NK-92 (cell line): ENCODE results near the gene RER1.

ENCODE experiments used
- DNase-seq: peaks from one replicate; lab custom pipeline; 2025; ENCODE audit not compliant: unreplicated experiment; lab: John Stamatoyannopoulos, UW

RER1 gene

DNA sequence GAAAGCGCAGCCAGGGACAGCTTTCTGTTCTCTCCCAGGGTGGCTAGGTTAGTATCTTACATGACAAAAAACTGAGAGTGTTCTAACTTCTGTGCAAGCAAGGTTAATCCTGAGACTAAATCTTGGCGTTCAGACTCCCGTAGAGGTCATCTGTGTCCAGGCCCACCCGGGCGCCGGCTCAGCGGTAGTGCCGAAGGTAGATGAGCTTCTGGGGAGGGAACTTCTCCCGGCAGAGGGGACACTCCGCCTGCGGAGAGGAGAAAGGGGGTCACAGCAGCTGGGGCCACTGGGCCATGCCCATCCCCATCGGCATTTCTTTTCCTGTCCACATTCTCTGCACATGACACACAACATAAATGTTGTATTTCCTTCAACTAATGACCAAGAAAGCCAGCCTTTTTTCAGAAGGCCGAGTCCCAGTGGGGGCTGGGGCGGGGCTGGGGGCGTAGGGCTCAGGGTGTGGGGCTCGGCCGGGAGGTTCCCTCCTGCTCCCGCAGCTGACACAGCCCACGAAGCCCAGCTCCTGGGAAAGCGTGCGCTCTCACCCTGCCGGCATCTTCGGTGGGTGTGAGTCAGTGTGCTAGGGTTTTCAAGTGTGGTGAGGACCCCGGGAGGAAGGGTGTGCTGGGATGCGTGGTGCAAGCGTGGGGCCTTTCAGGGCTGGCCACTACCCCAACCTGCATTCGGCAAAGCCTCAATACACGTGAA lies 14.1 kb downstream of the RER1 start:
- no peak for DNase-seq

DNA sequence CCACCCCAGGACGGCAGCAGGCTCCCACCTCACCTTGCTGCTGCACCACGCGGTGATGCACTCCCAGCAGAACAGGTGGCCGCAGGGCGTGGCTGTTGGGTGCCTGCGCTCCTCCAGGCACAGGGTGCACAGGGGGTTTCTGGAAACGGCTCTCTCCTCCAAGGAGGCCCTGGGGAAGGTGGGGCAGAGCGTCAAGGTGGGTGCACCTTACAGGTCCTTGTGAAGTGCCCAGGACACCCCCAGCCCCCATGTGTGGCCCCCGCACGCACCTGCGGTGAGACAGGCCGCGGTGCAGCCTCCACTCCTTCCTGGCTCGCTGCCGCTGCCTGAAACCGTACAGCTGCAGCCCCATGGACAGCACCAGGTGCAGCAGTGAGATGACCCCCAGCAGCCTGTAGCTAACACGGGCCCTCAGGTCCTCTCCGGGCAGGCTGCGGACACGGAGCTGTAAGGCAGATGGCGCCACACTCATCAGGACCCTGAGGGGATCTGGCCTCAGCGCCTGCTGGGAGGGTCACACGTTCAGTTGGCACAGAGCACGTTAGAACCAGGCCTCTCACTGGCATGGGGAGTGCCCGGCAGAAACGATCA lies 14.9 kb downstream of the RER1 start:
- DNase-seq = no peak

DNA sequence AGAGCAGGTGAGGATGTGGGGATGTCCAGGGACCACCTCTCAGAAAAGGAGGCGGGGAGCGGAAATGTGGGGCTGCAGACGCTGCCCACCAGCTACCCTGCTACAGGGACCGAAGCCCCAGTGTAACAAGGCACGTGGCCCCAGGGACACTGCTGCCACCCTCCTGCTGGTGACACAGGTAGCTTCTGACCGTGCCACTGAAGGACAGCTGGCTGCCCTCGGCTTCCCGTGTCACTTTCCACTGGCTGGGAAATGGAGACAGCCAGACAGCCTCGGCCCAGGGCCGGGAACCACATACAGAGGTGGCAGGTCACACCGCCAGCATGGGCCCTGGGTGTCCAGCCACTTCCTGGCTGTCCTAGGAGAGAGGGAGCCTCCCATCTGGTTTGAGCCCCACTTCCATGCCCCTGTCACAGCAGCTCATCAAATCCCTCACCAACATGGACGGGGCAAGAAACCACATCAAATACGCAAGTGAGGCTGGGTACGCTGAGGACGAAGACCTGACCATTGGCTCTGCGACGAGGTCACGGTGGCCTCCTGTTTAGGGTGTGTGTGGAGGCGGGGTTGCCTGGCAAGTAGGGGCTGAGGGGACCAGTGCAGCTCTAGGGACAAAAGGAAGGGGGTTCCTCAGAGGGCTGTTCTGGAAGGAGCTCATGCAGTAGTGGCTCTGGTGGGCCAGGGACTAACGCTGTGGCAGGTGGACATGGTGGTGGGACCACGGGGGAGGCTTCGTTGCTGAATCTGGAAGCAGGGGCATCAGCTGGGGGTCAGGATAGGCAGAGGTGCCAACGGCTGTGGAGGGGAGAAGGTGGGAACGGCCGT lies 15.7 kb downstream of the RER1 start:
- DNase-seq = no peak

DNA sequence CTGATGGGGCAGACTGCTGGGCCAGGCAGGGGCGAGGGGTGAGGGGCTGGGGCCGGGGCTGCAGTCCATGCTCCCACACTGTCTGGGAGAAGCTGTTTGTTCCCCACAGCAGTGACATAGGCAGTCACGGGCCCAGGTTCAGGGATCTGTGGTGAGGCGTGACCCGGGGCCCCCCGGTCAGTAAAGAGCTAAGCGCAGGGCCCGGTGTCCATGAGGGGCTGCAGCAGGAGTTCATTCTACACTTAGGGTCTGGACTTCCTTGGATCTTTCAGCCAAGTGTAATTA lies 16.3 kb downstream of the RER1 start:
- DNase-seq = no peak

DNA sequence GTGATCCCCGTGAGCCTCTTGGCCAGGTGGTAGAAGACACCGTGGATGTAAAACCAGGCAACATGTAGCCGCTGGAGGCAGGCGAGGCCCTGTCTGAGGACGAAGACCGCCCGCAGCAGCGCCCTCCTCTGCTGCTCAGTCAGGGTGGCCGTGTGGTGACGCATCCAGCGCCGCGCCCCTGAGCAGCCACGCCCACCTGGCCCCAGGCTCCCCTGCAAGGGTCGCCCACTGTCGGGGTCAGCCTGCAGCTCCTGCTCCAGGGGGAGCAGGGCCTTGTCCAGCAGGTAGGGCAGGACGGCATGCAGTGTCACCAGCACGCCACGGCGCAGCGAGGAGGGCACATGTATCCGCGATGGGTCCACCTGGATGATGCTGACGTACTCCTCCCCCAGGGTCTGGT lies 16.8 kb downstream of the RER1 start:
- DNase-seq = no peak

DNA sequence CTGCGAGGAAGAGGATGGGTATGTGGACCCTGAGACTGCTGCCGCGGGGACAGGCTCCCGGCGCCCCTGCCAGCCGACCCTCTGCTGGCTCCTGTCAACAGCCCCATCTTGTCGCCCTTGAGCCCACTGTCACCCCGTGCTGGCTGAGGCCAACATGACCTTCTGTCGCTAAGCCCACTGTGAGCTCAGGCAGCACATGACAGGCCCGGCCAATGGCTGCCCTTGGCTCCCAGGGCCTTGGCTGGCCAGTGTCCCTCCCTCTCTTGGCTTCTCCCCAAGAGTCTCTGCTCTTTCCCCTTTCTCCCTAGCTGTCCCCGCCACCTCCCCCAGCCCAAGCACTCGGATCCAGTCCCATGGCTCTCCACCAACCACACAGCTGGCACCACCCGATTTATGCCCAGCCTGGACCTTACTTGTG lies 17.2 kb downstream of the RER1 start:
- no peak for DNase-seq

DNA sequence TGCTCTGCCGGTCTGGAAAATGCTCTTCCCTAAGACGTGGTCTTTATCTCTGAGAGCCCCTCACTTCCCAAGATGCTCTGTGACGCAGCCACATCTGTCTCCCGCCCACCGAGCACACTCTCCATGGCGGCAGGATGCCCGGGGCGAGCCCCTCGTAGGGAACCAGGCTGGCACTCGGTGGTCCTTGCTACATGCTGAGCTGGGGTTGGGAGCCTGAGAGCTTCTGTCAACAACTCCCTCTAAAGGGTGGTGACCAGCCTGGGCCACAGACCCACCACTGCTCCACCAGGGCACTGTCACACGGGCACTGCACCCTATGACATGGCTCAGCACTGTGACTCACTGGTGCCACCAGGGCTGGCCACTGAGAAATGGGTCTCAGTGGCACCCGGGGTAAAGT lies 18.1 kb downstream of the RER1 start:
- DNase-seq = no peak

DNA sequence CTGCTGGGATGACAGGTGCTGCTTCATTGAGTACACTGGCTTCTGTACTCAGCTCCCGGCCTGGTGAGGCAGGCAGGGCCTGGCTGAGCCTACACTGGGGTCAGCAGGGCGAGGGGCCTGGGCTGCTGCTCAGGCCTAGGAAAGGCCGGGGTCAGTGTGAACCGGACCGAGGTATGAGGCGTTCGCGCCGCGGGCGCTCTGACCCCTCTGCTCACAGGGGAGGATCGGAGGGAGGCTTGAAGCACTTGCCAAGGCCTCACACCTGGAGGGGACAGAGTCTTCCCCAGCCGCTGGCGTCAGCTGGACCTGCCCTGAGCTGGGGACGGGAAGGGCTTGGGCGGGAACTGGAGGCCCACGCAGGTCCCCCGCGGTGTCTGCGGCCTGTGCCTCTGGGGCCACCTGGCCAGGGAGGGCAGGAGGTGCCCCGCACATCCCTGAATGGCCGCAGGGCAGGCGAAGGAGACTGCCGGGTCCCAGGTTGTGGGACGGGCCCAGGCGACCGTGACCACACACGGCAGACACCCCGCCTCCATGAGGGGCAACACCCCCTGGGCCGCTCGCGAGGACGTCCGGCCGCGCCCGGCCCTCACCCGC lies 20.3 kb downstream of the RER1 start:
- no peak for DNase-seq

DNA sequence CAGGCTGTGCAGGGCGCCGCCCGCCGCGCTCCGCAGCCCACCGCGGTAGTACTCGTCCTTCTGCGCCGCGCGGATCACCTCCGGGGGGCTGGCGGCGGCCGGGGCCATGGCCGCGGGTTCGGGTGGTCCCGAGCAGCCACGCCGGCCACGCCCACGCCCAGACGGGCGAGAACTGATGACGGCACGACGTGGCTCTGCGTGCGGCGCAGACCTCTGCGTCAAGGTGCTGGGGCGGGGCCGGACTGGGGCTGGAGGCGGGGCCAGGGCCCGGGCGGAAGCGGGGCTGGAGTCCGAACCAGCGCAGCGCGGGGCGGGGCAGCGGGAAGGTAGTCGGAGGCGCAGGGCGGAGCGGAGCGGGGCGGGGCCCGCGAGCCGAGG lies 20.7 kb downstream of the RER1 start, which contains the start of gene PEX10:
PEX10 (minus strand) TSS at position 170 of the 378 bp plus-strand sequence; CDS start at position 108, 62 bp downstream.
- DNase-seq = peak; percentile 80

DNA sequence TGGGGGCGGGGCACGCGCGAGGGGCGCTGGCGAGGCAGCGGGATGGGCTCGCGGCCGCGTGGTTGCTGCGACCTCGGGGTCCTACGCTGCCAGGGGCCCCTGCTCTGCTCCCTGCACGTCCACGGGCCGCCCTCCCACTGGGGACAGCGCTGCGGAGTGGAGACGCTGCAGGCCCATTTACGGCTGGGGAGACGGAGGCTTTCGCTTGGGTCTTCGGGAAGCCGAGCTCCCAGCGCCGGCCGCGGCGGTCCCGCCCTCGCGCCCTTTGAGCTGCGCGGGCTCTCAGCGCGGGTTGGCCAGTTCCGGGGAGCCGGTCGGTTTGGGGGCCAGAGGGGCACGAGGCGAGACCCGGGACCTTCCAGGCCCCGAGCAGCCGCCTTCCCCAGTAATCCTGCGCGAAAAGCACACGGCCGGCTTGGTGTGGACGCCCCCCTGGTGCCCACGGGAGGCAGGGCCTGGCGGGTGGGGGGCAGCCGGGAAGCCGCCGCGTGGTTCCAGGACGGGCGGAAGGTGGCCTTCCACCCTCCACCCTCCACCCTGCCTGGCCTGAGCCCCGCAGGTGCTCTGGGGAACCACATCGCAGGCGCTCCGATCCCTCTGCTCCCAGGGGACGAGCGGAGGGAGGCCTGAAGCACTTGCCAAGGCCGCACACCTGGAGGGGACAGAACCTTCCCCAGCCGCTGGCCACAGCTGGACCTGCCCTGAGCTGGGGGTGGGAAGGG lies 21.3 kb downstream of the RER1 start:
- no peak for DNase-seq

DNA sequence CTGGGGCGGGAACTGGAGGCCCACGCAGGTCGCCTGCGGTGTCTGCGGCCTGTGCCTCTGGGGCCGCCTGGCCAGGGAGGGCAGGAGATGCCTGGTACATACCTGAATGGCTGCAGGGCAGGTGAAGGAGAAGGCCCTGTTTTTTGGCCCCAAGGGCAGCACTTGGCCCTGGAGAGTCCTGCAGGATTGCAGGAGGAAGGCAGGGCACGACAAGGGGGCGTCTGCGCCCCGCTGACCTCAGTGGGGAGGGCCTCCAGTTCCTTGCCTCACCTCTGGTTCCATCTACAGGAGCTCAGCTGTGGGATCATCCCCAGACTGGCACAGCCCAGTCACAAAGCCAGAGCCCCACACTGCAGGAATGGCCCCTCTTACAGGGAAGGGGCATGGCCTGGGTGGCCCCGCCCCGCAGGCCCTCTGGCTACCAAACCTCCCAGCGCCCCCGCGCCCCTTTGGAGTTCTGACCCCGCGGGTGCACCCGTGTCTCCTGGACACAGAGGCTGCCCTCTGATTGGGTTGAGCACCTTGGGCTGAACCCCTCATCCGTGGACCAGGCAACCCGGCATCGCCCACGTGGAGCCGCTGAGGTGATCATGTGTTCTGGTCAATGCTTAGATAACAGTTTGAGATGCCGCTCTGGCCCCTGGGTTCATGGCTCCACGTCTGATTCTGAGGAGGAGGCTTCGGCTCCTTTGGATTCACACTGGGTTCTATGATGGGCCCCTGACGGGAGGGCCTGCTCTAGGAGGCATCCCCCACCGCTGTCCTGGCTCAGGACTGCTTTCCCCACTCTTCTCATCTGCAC lies 22.1 kb downstream of the RER1 start:
- DNase-seq = no peak

DNA sequence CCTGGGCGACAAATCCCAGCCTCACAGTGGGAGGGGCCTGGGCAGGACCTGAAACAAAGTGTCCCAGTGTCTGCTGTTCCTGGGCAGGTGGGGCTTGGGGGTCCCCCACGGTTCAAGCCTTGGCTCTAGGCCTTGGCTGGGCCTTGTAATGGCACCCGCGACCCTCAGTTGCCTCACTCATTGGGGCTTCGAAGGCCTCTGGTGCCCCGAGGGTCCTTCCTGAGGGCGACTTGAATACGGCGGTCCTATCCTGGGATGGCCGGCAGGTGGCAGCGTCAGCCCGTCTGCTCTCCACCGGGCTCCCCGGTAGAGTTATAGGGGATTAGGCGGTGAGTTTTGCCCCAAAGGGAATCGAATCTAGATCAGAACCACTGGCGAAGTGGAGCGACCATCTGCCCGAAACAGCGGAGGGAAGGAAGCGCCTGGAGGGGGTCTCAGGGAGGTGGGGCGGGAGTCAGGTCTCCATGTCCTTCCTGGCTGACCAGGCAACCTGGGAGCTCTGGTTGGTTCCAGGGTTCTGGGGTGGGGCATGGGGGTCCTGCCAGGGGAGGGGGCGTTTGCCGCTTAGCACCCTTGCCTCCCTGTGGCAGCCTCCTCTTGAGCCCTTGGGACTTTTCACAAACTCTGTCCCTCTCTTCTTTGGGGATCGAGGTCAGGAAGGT lies 22.8 kb downstream of the RER1 start:
- peak; percentile 15 for DNase-seq

DNA sequence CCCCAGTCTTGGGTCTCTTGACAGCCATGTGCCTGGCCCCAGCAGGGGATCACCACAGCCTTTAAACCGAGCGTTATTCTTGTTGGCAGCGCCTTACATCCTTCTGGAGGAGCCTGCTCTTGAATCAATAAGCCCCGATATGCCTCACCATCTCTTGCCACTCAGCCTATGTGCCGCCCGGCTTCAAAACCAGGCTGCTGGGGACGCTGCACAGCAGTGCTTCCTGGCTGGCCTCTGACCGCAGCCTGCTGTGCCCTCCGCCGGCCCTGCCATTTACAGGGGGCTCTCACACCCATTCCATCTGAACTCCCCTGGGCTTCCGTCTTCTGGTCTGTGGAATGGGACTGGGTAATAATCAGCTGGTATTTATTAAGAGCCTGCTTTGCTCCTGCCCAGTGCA lies 23.7 kb downstream of the RER1 start:
- no peak for DNase-seq

DNA sequence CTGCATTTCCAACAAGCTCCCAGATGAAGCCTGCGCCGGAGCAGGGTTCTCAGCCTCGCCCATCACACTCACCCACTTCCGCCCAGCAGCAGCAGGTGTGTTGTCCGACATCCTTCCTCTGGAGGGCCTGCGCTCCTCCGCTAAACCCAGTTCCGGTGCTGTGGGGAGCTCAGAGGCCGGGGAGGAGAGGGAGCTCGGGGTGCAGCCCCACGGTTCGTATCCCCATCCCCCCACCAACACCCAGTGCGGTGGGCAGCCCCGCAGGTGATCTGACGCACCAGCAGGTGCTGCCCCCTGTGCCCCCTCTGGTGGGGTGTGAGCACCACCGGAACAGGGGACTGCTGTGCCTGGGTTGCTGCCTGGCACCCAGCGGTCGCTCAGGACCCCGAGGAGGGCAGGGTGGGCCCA lies 24.2 kb downstream of the RER1 start:
- no peak for DNase-seq

DNA sequence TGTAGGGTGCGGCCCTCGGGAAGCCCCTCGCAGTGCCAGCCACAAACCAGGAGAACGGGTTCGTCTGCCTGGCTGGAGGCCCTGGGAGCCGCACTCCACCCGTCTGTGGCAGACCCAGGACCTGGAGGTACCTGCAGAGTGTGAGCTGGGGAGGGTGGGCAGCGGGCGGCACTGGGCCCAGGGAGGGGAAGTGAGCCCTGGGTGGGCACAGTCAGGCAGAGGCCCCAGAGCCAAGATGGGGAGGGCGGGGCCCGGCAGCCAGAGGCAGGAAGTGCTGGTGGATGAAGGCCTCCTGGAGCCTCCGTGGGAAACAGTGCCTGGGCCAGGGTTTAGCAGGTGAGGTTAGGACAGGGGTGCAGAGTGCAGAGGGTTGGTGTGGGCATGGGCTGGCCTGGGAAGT lies 24.8 kb downstream of the RER1 start:
- DNase-seq = no peak

DNA sequence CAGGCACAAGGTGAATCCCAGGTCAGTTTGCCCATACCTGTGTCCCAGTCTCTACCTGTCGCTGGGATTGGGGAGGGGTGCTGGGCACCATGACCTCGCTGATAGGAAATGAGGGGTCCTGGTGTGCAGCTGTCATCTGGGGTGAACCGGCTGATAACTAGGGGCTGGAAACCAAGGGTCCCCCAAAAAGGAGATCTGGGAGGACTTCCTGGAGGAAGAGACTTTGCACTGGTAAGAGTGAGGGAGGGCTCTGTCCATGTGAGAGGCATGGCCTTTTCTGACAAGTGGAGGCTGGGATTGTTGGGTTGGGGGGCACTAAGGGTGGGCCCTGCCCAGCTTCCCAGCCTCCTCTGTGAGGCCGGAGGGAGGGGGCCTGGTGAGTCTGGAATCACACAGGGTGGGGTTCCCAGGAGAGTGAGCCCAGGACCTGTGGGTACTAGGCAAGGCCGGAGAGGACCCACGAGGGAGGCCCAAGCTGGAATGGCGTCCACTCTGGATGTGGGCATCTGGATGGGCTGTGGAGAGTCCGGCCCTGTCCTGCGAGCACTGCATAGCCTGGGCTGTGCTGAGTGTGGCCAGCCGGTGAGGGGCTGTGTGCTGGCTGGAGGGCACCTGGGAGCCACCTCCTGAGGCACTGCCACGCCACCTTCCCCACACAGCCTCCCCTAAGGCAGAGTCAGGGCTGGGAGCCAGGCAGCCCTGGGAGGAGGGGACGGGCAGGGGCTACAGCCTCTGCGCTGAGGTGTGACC lies 25.6 kb downstream of the RER1 start:
- no peak for DNase-seq

DNA sequence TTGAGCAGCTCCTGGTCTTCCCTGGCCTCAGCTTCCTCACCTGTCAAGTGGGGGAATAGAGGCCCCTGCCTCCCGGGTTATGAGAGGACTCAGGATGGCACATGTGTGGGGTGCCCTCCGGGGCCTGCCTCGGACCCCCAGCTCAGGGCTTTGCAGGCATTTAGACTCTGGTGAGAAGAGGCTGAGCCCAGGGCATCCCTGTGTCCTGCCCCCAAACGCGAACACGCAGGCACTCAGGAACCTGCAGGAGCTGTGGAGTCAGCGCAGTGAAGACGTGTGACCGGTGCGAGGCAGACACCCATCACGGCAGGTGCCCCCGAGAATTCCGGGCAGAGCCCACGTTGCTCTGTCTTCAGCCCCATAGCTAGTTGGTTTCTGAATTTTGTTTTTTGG lies 26.2 kb downstream of the RER1 start:
- DNase-seq = no peak

DNA sequence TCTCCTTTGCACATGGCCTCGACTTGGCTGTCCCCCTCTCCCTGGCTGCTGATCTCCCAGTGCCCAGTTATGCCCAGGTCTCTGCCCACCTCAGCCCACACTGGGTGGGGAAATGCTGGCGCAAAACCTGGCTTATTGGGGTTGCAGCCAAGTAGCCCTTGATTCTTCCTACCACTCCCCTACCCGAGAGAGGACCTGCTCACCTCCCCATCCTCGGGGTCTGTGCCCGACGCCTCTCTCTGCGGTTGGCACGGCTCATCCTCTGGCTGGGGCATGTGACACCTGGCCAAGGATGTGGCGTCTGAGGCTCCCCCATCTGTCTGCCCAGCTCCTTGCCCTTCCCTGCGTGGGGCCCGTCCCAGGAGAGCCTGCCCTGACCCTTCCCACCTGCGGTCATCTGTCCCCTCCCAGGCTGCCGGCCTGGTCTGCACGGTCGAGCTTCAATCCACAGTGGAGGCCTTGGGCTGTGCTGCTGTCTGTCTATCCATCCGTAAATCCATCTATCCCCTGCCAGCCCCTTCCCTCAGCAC lies 27.2 kb downstream of the RER1 start:
- DNase-seq = no peak

DNA sequence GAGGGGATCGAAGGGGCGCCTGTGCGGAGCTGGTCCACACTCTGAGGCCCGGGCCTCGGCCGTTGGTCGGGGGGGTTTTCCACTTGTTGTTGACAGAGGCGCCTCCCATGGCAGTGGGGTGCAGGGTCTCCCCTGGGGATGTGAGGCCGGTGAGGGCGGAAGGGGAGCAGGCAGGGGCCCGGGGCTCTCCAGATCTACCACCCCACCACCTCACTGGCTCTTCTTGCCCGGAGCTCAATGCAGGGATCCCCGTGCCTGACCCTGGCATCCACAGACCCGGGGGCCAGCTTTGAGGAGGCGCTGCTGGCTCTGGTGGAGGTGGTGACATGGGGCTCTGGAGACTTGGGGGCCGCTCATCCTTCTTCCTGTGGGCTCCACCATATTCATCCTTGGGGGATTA lies 27.8 kb downstream of the RER1 start:
- no peak for DNase-seq
